DMS153 (cell line): ENCODE data around the gene ZDHHC22.
"Not testable (repeated sequence)": the region's sequence is repeated elsewhere in the genome, so short reads cannot be mapped to it uniquely, and the experiment has no call there.

Source experiments
- DNase-seq: peaks from one replicate; lab custom pipeline; 2025; lab: John Stamatoyannopoulos, UW

The ZDHHC22 gene, protein sequence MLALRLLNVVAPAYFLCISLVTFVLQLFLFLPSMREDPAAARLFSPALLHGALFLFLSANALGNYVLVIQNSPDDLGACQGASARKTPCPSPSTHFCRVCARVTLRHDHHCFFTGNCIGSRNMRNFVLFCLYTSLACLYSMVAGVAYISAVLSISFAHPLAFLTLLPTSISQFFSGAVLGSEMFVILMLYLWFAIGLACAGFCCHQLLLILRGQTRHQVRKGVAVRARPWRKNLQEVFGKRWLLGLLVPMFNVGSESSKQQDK

DNA sequence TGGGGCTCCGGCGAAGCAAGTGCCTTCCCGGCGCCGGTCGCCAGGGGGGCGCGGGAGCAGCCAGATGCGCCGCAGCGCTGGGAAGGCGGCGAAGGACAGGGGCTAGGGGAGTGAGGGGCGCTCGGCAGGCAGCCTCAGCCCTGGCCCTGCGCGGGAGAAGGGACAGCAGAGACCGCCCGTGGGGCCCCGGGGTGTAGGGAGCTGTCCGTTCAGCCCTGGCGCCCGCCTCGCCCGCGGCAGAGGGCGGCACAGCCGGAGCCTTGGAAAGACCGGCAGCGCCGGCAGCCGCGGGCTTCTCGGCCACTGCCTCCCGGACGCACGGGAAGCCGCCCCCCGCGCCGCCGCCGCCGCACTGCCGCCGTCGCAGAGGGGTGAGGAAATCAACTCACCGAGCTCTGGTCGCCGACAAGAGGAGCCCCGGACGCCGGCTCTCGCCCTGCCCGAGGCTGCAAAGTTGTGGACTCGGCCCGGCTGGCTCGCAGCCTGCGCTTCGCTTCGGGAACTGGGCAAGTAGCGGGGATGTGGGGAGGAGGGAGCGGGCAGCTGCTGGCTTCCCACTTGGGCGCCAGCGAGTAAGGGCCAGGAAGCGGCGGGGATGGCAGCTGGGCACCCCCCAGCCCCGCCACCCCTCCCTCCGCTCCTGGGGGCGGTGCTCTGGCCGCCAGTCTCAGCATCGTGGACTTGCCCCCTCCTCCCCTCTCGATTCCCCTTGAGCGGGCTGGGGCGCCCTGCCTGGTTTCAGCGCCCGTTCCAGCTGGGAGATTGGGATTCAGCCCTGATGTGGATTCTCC, at the start of gene ZDHHC22:
TSS of gene ZDHHC22 (minus strand) at position 578 of the 791 bp plus-strand sequence. CDS start 2,053 bp downstream, outside the sequence.
- DNase-seq = no peak

DNA sequence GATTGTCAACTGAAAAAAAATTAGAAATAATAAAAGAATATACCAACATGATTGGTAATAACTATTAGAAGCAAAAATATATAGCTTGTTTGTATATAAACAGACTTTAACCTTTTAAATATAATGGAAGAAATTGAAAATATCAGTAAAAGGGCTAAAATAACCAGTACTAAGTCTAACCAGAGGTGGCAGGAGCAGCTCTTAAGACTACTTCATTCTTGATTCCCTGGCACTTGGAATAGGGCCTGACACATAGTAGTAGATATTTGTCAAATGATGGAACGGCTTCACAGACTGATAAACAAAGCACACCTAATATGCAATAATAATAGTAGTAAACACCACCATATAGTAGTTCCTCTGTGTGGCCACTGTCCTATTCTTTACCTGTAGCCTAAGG, 49.4 kb upstream of the ZDHHC22 start:
- no peak for DNase-seq

DNA sequence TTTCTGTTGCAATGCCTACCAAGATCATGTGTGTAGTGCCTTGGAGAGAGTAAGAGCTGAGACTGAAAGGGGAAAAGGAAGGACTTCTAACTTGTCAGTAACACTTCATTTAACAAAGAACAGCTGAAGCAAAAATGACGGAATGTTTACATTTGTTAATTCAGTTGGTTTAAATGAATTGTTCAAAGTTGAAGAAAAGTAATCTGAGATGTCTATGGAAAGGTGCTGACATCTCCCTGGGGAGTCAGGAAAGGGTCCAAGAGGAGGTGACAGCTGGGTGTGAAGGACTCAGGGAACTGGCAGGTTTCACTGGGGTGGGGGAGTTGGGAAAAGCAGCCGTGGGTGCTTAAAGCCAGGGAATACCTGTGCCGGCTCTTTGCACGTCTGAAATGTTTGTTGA, 47.9 kb upstream of the ZDHHC22 start:
- DNase-seq = no peak

DNA sequence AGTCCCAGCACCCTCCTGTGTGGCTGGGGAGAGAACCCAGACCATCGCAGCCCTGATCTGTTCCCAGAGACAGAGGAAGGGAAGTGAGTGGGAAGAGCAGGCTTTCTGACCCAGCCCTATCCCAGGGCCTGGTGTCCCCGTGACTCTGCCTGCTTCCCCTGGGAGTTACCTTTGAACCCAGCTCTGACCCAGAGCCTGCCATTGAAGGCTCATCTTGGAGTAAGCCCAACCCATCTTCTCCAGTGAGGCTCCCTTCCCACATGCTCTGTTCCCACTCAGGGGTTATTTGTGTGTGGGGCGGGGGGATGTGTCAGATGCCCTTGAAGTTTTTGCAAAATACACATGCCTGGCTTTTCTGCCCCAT, 46.0 kb upstream of the ZDHHC22 start:
- no peak for DNase-seq

DNA sequence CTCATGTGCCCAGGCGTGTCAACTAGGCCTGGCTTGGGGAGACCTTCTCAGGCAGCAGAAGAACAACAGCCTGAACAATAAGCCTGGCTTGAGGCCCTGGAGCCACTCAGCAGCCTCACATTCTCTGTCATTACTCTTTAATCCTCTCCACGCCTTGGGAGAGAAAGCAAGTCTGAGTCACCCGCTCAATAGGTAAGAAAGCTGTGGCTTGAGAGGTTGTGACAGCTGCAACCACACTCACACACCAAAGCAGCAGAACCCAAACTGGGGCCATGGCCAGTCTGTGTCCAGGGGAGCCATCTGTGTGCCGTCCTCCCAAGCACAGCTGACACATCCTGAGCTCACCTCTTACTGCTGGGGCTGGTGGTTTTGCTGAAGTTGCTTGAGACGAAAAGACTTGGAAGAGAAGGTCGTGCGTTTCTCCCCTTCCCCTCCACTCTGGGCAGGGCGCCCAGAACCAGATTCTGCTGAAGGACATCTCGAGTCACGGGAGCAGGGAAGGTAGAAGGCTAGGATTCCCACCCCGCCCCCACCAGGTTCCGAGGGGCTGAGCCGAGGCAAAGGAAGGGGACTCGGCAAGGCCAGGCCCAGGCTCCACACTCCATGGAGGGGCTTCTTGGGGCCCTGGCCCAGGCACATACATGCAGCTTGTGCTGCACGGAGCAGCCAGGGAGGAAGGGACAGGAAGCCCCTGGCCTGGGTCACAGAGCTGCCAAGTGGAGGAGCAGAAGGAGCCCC, 45.5 kb upstream of the ZDHHC22 start:
- DNase-seq = no peak

DNA sequence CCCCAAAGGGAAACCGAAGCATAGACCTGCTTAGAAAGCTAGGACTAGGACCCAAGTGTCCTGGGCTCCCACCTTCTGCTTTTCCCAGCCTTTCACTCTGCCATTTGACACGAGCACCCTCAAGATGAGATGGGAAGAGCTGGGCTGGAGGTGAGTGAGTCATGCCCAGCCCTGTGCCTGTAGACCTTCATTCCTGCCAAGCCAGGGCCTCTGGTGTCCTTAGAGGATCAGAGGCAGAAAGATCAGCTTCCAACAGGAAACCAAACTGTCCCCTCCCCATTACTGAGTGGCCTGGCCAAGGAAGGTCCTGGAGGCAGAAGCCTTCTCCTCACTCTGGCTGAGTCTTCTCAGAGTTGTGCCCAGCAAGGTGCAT, 43.5 kb upstream of the ZDHHC22 start:
- no peak for DNase-seq

DNA sequence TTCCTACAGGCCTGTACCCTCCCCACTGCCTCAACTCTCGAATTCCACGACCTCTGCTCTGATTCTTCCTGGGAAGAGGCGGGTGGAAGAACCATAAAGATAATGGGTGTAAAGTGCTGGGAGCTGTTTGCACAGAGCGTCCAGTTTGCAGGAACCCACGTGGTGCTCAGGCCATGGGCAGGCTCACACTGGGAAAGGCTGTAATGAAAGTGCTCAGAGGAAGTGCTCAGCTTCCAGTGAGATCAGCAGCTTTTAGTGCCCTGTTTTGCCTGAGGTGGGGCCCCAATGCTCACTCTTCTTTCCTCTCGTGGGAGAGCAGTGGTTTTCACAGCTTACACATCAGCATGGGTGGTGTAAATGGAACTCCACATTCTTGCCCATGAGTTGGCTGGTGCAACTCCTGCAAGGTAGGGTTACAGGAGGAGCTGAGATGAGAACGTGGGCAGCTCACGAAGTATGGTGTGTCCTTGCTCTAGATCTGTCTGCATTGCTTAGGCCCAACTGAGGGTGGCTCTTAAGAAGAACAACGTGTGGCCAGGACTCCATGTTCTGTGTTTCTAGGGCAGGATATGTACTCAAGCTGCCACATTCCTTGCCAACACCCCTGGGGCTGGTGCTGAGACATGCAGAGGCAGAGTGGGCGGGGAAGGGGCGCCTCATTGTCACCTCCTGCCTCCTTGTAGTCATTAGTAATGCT, 43.0 kb upstream of the ZDHHC22 start:
- peak; percentile 20 for DNase-seq

DNA sequence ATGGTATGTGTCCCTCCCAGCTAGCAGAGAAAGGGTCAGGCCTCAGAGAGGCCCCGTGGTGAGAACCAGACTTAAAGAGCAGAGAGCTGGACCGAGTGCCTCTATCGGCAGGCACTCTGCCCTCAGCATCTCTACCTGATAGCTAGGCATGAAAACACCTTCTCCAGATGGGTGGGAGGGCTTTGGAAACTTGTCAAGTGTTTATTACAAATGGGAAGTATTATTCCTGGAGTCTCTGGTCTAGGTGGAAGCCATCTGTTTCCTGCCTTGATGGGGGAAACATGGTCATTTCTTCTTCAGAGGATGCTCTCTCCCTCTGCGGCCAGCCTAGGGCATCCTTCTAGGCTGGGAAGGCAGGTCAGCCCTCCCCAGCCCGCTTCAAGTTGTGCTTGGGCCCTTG, 42.3 kb upstream of the ZDHHC22 start:
- DNase-seq = no peak

DNA sequence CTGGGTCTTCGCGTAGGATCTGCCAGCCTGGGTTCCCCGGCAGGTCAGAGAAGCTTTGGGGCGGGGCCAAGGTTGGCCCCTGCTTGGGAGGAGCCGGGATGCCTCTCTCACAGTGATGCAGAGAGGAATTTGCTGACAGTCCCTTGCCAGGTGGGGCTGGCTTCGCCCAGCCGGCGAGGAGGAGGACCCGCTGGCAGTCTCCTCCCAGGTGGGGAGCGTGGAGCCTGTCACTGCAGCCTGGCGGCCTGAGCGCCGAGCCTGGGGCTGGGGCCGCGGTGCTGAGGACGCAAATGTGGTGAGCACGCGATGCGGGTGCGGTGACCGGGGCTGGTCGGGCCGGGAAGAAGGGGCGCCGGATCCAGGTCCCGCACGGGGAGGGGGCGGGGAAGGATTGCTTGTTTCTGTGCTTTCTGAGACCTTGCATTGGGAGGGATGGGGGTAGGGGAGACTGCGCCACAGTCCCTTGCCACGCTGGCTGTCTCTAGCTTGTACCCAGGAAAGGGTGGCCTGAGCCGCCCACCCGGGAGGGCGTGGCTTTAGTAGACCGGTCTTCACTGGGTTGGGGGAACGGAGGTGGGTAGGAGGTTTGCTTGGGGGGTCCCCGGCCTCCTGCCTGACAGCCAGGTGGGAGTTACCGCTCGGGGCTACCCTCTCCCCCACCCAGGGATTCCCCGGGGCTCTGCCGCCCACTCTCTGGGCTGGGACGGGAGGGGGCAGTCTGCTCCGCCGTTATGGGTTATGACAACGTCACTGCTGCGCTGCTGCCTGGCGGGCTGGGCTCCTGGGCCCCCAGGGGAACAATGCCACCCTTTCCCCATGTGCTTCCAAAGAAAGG, 40.2 kb upstream of the ZDHHC22 start, which contains the start of gene TMEM63C:
TSS of gene TMEM63C (plus strand) at position 196 of the 835 bp plus-strand sequence. CDS start 37,016 bp downstream, outside the sequence.
- peak; percentile 84 for DNase-seq

DNA sequence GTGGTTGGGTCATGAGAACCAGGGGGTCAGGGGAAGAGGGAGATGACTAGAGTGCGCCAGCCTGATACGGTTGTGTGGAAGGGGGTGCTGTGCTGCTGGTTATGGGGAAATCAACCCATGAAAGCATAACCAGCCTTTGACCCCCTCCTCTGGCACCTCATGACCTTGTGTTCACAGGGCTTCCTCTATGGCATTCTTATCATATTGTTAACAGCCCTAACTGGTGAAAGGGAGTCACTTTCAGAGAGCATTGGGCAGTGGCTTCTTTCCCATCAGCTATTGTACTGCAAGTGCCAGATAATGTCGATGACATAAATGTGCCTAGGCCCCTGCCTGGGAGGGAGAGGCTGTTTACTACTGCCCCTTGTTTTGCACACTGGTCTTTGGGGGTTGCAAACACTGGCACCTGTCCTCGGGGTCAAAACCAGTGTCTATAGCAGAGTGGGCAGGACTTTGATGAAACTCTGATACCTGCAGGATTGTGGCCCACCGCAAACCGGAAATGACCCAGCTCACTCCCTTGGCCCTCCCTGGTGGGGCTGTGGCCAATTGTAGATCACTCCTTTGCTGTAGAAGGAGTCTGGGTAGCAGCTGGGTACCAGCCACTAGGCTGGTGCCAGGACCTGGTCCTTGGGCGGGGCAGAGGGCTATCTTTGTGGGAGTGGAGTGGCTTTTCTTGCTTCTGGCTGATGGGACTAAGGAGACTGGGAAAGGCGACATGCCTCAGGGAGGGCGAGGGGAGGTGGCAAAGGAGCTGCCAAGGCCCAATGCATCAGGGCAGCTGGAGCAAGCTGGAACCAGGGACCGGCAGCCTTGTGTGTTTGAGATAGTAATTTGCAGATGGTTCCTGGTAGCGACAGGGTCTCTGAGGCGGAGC, 39.4 kb upstream of the ZDHHC22 start:
- DNase-seq = no peak

DNA sequence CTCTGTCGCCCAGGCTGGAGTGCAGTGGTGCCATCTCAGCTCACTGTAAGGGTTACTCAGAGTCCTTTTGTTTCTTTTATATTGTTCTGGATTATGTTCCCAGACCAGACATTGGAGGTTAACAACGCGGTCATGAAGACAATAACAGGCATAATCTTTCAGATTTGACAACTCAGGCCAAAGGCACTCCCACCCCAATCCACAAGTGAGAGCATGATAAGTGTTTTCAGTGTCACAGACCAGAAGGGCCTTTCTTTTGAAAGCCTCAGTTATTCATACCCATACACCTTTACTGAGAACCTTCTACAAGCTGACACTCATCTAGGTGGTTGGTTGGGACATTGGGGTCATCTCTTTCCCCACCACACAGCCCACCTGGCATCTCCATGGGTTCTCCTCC, 37.1 kb upstream of the ZDHHC22 start:
- DNase-seq = no peak

DNA sequence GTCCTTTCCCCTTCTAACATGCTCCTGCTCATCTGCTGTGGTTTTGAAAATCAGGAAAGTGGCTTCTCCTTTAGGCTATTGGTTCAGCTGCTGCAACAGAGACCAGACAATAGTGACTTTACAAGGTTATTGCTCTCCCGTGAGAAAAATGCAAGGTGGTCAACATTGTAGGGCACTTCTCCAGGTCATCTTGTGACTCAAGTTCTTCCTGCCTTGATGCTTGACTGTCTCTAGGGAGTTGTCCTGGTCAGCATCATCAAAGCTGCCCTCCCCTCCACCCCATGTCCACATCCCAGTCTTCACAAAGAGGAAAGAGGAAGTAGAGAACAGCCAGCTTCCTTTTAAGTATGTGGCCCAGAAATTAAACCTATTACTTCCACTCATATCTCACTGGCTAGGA, 36.1 kb upstream of the ZDHHC22 start:
- DNase-seq = peak; percentile 18

DNA sequence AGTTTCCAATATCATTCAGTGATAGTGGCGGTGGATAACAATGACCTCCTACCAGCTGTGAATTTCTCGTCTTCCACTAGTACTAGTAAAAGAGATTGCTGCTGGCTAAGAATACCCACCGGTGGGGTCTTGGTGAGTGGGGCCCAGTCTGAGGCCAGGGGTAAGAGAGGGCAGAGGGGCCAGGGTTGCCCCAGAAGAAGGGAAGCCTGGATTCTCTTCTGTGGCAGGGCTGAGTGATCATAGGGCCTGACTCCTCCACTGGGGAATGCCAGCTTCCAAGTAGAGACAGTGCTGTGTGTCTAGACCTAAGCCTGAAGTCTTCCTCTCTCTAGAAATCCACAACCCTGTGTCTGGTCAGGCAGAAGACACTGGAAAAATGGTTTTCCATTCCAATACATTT, 34.3 kb upstream of the ZDHHC22 start:
- no peak for DNase-seq

DNA sequence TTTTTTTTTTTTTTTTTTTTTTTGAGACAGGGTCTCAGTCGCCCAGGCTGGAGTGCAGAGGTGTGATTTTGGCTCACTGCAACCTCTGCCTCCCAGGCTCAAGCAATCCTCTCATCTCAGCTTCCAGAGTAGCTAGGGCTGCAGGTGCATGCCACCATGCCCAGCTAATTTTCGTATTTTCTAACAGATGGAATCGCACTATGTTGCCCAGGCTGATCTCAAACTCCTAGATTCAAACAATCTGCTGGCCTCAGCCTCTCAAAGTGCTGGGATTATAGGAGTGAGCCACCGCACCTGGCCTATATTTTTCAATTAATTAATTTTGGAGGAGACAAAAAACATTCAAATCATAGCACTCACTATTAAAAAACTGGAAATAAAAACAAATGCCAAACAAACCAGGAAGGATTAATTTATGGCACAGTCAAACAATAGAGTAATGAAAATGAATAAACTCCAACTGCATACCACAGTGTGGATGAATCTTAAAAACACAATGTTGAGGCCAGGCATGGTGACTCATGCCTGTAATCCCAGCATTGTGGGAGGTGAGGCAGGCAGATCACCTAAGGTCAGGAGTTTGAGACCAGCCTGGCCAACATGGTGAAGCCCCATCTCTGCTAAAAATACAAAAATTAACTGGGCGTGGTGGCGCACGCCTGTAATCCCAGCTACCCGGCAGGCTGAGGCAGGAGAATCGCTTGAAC, 32.5 kb upstream of the ZDHHC22 start:
- not testable (repeated sequence) for DNase-seq

DNA sequence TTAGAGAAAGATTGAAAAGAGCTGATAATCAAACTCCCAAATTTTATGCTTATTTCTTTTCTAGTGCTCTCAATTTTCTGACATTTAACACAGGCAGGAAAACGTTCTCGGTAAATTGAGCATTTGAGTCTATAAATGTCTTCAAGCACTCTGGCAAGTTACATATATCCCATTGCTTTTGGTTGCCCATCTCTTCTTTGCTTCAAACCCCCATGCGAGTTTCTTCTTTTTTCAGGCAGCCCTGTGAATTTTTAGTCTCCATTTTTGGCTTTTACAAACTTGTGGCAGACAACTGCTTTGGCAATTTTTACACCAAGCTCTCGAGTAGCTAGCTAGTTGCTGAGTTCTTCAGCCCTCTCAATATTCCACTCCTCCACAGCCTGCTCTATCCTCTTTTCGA, 31.3 kb upstream of the ZDHHC22 start:
- no peak for DNase-seq

DNA sequence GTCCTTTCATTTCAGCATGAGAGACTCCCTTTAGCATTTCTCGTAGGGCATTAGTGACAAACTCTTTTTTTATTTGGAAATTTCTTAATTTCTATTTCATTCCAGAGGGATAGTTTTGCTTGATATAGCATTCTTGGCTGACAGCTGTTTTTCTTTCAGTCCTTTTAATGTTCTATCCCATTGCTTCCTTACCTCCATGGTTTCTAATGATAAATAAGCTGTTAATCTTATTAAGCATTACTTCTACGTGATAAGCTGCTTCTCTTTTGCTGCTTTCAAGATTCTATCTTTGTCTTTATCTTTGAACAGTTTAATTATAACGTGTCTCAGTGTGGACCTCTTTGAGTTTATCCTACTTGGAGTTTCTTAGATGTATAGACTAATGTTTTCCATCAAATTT, 28.5 kb upstream of the ZDHHC22 start:
- DNase-seq = no peak

DNA sequence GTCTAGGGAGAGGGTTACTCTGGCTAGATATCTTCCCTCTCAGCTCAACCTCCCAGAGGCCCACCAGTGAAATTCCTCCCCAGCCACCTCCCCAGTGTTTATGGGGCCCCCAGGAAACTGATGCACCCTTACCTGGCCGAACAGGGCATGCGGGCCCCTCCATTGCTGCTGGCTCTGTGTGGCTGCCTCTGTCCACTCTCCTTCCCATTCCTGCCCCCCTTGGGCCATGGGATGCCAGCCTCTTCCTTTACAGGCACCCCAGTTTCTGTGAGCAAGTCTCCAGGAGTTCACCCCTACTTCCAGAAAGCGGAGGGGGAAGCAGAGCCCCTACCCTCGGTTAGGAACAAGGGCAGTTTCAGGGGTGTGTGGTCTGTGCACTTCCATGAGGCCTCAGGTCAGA, 19.4 kb upstream of the ZDHHC22 start:
- DNase-seq = no peak

DNA sequence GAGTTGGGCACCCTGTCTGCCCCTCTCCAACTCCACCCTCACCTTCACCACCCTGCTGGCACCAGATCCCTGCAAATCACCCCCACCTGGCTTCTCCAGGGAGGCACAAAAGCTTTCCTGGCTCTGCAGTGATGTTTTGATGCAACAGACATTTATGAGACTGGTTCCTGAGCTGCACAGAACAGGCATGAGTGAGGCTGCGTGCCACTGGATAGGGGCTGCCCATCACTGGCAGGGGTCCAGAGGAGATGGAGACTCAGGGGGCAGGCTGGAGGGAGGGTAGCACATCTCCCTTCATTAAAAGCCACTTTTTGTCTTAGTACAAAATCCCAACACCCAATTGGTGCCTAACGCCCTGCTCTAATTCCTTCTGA, 17.3 kb upstream of the ZDHHC22 start:
- DNase-seq = peak; percentile 41

DNA sequence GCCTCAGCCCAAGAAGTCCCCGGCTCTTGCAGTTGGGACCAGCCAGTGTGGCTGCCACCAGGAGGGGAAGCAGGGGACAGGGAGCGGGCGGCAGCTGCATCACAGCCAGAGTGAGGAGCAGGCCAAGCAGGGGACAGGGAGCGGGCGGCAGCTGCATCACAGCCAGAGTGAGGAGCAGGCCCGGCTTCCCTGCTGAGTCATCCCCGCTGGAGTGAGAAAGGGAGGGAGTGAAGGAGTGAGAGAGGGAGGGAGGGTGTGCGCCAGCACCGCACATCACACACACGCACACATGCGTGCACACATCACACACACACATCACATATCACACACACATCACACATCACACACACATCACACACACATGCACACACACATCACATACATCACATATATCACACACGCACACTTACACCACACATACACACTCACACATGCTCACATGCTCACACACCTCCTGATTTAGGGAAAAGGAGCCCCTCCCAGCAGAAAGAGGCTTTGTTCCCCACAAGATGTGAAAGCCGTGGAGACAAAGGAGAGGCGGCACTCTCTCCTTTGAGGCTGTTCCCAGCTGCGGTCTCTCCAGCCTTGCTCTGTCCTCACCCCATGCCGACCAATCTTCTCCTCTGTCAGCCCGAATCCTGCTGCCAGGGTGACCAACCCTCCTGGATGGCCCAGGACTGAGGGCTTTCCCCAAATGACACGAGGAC, 16.7 kb upstream of the ZDHHC22 start:
- DNase-seq = peak; percentile 75
